ENCODE results near the gene PIGQ.

GRCh38 chr16:537415-538335, 32.1 kb upstream of the PIGQ start:
- TF ChIP-seq EP300 (IDR thresholded peaks at IDR 0.05), result no peak
- no peak for TF ChIP-seq CTCF (IDR thresholded peaks at IDR 0.05)
- no peak for TF ChIP-seq POLR2AphosphoS5 (IDR thresholded peaks at IDR 0.05)
- TF ChIP-seq POLR2A (IDR thresholded peaks at IDR 0.05), result no peak
